WTC11 (cell line): ENCODE results near the gene PLA2G2D. TPM values are rescaled to one million over a fixed set of nuclear protein-coding genes. Genes with fewer than 3 reads are reported as not detected.

Source experiments
- ATAC-seq: fragments of 200-7000 bp; cut with Tn5 transposase; 2 replicates; pipeline ENCODE4 v1.10.0; 2021; ENCODE audit warnings: mild to moderate bottlenecking, moderate library complexity
- CTCF ChIA-PET: fragments of 300-600 bp; sonication (Branson Sonifier 250); formaldehyde crosslinking; loops from one replicate; lab custom pipeline; 2021; ENCODE audit warnings: antibody characterized with exemption; lab: Charles Lee
- POLR2A ChIA-PET: fragments of 350-600 bp; sonication (Branson Sonifier 250); formaldehyde crosslinking; loops from one replicate; lab custom pipeline; 2021; ENCODE audit warnings: antibody characterized with exemption; lab: Charles Lee
- DNase-seq: peaks from one replicate; pipeline ENCODE4 v3.0.0; 2021; ENCODE audit warnings: low spot score
- H3K27ac Mint-ChIP-seq: 2 replicates; pipeline ENCODE4 v1.8.0; 2021; ENCODE audit warnings: mixed read lengths
- H3K27me3 Mint-ChIP-seq: 2 replicates; pipeline ENCODE4 v1.8.0; 2021; ENCODE audit warnings: low read depth, mild to moderate bottlenecking, moderate library complexity, mixed read lengths
- H3K36me3 Mint-ChIP-seq: 2 replicates; pipeline ENCODE4 v1.8.0; 2021; ENCODE audit warnings: mixed read lengths
- H3K4me1 Mint-ChIP-seq: 2 replicates; pipeline ENCODE4 v1.8.0; 2022; ENCODE audit warnings: mixed read lengths
- H3K4me3 Mint-ChIP-seq: 2 replicates; pipeline ENCODE4 v1.8.0; 2021; ENCODE audit warnings: mild to moderate bottlenecking, moderate library complexity, mixed read lengths
- H3K9me3 Mint-ChIP-seq: 2 replicates; pipeline ENCODE4 v1.8.0; 2021; ENCODE audit warnings: mixed read lengths
- AFF4 ChIP-seq: sonication (generic); formaldehyde crosslinking; IDR thresholded peaks from 2 replicates; pipeline ENCODE4 v1.8.1; 2023; ENCODE audit warnings: mild to moderate bottlenecking, missing genetic modification reagents, borderline replicate concordance
- E2F4 ChIP-seq: sonication (generic); formaldehyde crosslinking; IDR thresholded peaks from 2 replicates; pipeline ENCODE4 v1.8.1; 2022; ENCODE audit warnings: low read depth, mild to moderate bottlenecking, moderate library complexity, missing genetic modification reagents, borderline replicate concordance
- ERG ChIP-seq: fragments of 250-450 bp; sonication (Bioruptor Pico); IDR thresholded peaks from 2 replicates; pipeline ENCODE4 v1.8.0; 2021; ENCODE audit warnings: mild to moderate bottlenecking
- GABPB1 ChIP-seq: sonication (generic); formaldehyde crosslinking; IDR thresholded peaks from 2 replicates; pipeline ENCODE4 v1.8.1; 2023; ENCODE audit warnings: mild to moderate bottlenecking, missing genetic modification reagents
- GTF2I ChIP-seq: fragments of 250-450 bp; sonication (Bioruptor Pico); conservative IDR thresholded peaks from 2 replicates; pipeline ENCODE4 v1.4.0; 2021; ENCODE audit warnings: mild to moderate bottlenecking
- JAZF1 ChIP-seq: fragments of 250-450 bp; sonication (Bioruptor Pico); IDR thresholded peaks from 2 replicates; pipeline ENCODE4 v1.9.0; 2021; ENCODE audit warnings: moderate library complexity, mild to moderate bottlenecking, inconsistent platforms
- MLX ChIP-seq: sonication (generic); formaldehyde crosslinking; IDR thresholded peaks from 2 replicates; pipeline ENCODE4 v1.8.1; 2023; ENCODE audit warnings: mild to moderate bottlenecking, missing genetic modification reagents, moderate library complexity
- NFYB ChIP-seq: sonication (generic); formaldehyde crosslinking; conservative IDR thresholded peaks from 2 replicates; pipeline ENCODE4 v1.8.0; 2022; ENCODE audit warnings: low read depth, missing genetic modification reagents
- PRDM15 ChIP-seq: sonication (generic); formaldehyde crosslinking; IDR thresholded peaks from 2 replicates; pipeline ENCODE4 v1.8.0; 2022; ENCODE audit warnings: missing genetic modification reagents
- SMAD3 ChIP-seq: sonication (generic); formaldehyde crosslinking; IDR thresholded peaks from 2 replicates; pipeline ENCODE4 v1.8.0; 2022; ENCODE audit warnings: missing genetic modification reagents, mild to moderate bottlenecking, borderline replicate concordance
- SMAD4 ChIP-seq: sonication (generic); formaldehyde crosslinking; IDR thresholded peaks from 2 replicates; pipeline ENCODE4 v1.8.0; 2022; ENCODE audit warnings: mild to moderate bottlenecking, missing genetic modification reagents
- STAT6 ChIP-seq: sonication (generic); formaldehyde crosslinking; conservative IDR thresholded peaks from 2 replicates; pipeline ENCODE4 v1.8.1; 2023; ENCODE audit warnings: mild to moderate bottlenecking, low read depth, missing genetic modification reagents, moderate library complexity
- TCF7 ChIP-seq: sonication (generic); formaldehyde crosslinking; IDR thresholded peaks from 2 replicates; pipeline ENCODE4 v1.8.0; 2022; ENCODE audit warnings: mild to moderate bottlenecking, low read depth, missing genetic modification reagents, moderate library complexity
- USF2 ChIP-seq: sonication (generic); formaldehyde crosslinking; IDR thresholded peaks from 2 replicates; pipeline ENCODE4 v1.8.1; 2023; ENCODE audit warnings: mild to moderate bottlenecking, missing genetic modification reagents, moderate library complexity
- ZNF232 ChIP-seq: sonication (generic); formaldehyde crosslinking; IDR thresholded peaks from 2 replicates; pipeline ENCODE4 v1.8.0; 2022; ENCODE audit warnings: mild to moderate bottlenecking, missing genetic modification reagents
- ZNF317 ChIP-seq: sonication (generic); formaldehyde crosslinking; IDR thresholded peaks from 2 replicates; pipeline ENCODE4 v1.8.1; 2023; ENCODE audit warnings: low read depth, mild to moderate bottlenecking, moderate library complexity, missing genetic modification reagents, borderline replicate concordance
- ZNF396 ChIP-seq: fragments of 250-450 bp; sonication (Bioruptor Pico); IDR thresholded peaks from 2 replicates; pipeline ENCODE4 v1.8.0; 2021; ENCODE audit warnings: mild to moderate bottlenecking, moderate library complexity, borderline replicate concordance
- ZNF416 ChIP-seq: fragments of 250-450 bp; sonication (Bioruptor Pico); IDR thresholded peaks from 2 replicates; pipeline ENCODE4 v1.9.0; 2021; ENCODE audit warnings: mild to moderate bottlenecking, inconsistent platforms
- ZNF671 ChIP-seq: fragments of 250-450 bp; sonication (Bioruptor Pico); IDR thresholded peaks from 2 replicates; pipeline ENCODE4 v1.8.0; 2021; ENCODE audit warnings: mild to moderate bottlenecking
- total RNA-seq: library from RNA; stranded (reverse); gene quantifications from 3 replicates; pipeline ENCODE4 v1.2.3, GENCODE V29; 2021

PLA2G2D gene
- total RNA-seq, 1 experiment from 2014 or later: not detected

- H3K9me3 Mint-ChIP-seq: peaks cover under 1% of the 10 kb centered on the region
- no peak overlapping the region for H3K4me3 Mint-ChIP-seq
- no peak overlapping the region for H3K27ac Mint-ChIP-seq
- POLR2A ChIA-PET: no interaction called here
- H3K4me1 Mint-ChIP-seq: 0 out of 2 replicates have a peak, but pooled peaks cover 3% of the 10 kb centered on the region
- no peaks in the 10 kb centered on the region for H3K27me3 Mint-ChIP-seq
- TF ChIP-seq SMAD3 (CRISPR knock-in tag): no peak
- TF ChIP-seq GABPB1 (CRISPR knock-in tag): no peak
- TF ChIP-seq TCF7 (CRISPR knock-in tag): no peak
- no peak for TF ChIP-seq ZNF232 (CRISPR knock-in tag)
- no peak for TF ChIP-seq AFF4 (CRISPR knock-in tag)
- no peak for TF ChIP-seq MLX (CRISPR knock-in tag)
- TF ChIP-seq PRDM15 (CRISPR knock-in tag): no peak
- no peak for TF ChIP-seq NFYB (CRISPR knock-in tag)
- TF ChIP-seq ZNF671 (CRISPR knock-in tag): no peak
- no peak for TF ChIP-seq USF2 (CRISPR knock-in tag)
- no peak for TF ChIP-seq JAZF1 (CRISPR knock-in tag)
- TF ChIP-seq SMAD4 (CRISPR knock-in tag): no peak
- no peak for TF ChIP-seq ZNF416
- DNase-seq: no peak
- CTCF ChIA-PET: interaction anchor here (1.0 to 1.4 kb wide), 4 partner anchors 8 to 262 kb away, joined by 3 to 5 read pairs (median 4); partner anchors contain the start of gene OTUD3
- no peaks in the 10 kb centered on the region; the same call in 1 of the 2 replicates for H3K36me3 Mint-ChIP-seq
- ATAC-seq: no peak
Observed at GRCh38 chr1:20143734-20144565, 24.6 kb upstream of the PLA2G2D start.

- POLR2A ChIA-PET: no interaction called here
- H3K4me3 Mint-ChIP-seq: no peak overlapping the region
- CTCF ChIA-PET: interaction anchor here (0.7 to 1.4 kb wide), 3 partner anchors 8 to 41 kb away, joined by 3 to 4 read pairs (median 3); no protein-coding TSS in a partner anchor
- H3K27ac Mint-ChIP-seq: no peak overlapping the region
- peaks cover 4% of the 10 kb centered on the region for H3K36me3 Mint-ChIP-seq
- no peak for DNase-seq
- H3K4me1 Mint-ChIP-seq: 0 out of 2 replicates have a peak, but pooled peaks cover 3% of the 10 kb centered on the region
- ATAC-seq: no peak
- peaks cover 7% of the 10 kb centered on the region for H3K9me3 Mint-ChIP-seq
- no peaks in the 10 kb centered on the region for H3K27me3 Mint-ChIP-seq
- TF ChIP-seq ZNF317 (CRISPR knock-in tag) (no peak), STAT6 (CRISPR knock-in tag) (no peak), ZNF396 (no peak), SMAD3 (CRISPR knock-in tag) (no peak), E2F4 (no peak), GTF2I (CRISPR knock-in tag) (no peak), ERG (no peak)
Observed at GRCh38 chr1:20143318-20143717, 24.0 kb upstream of the PLA2G2D start.
